ENCODE data around the gene UQCRC1.

The UQCRC1 gene

GRCh38 chr3:48651771-48652170, 42.3 kb upstream of the UQCRC1 start:
- TF ChIP-seq, protein P1, sequence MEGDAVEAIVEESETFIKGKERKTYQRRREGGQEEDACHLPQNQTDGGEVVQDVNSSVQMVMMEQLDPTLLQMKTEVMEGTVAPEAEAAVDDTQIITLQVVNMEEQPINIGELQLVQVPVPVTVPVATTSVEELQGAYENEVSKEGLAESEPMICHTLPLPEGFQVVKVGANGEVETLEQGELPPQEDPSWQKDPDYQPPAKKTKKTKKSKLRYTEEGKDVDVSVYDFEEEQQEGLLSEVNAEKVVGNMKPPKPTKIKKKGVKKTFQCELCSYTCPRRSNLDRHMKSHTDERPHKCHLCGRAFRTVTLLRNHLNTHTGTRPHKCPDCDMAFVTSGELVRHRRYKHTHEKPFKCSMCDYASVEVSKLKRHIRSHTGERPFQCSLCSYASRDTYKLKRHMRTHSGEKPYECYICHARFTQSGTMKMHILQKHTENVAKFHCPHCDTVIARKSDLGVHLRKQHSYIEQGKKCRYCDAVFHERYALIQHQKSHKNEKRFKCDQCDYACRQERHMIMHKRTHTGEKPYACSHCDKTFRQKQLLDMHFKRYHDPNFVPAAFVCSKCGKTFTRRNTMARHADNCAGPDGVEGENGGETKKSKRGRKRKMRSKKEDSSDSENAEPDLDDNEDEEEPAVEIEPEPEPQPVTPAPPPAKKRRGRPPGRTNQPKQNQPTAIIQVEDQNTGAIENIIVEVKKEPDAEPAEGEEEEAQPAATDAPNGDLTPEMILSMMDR (IDR thresholded peaks at IDR 0.05; ENCODE audit: low read depth, low read length): no peak
- in situ Hi-C loops (cut with HindIII; ENCODE audit: low sequenced_read_pairs): no loop called here

DNA sequence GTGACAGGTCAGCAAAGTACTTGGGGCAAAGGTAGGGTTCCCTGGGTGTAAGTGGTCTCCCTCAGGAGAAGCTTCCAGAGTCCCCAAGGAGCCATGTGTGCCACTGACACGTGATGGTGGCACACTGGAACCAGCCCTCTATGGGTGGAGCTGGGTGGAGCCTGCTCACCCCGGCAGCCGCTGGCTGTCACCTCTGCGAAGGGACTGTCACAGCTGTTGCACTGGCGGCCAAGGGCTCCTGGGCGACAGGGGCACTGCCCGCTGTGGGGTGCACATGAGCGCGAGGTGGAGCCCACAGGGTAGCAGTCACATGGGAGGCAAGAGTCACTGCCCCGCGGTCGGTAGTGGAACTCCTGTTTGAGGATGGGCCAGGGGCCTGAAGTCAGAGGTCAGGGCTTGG, 41.3 kb upstream of the UQCRC1 start:
- no peak for DNase-seq (ENCODE audit: low read depth, low spot score)
- TF ChIP-seq, protein P1 (IDR thresholded peaks at IDR 0.05; ENCODE audit: low read depth, low read length): no peak
- no peak overlapping the region for H3K4me3 ChIP-seq (ENCODE audit: low read depth, low read length)
- in situ Hi-C loops (cut with HindIII; ENCODE audit: low sequenced_read_pairs): no loop called here

More at GRCh38 chr3:48651771-48652170, 42.3 kb upstream of the UQCRC1 start:
- no peak for DNase-seq (ENCODE audit: low read depth, low spot score)
- H3K4me3 ChIP-seq (ENCODE audit: low read depth, low read length): no peak overlapping the region

DNA sequence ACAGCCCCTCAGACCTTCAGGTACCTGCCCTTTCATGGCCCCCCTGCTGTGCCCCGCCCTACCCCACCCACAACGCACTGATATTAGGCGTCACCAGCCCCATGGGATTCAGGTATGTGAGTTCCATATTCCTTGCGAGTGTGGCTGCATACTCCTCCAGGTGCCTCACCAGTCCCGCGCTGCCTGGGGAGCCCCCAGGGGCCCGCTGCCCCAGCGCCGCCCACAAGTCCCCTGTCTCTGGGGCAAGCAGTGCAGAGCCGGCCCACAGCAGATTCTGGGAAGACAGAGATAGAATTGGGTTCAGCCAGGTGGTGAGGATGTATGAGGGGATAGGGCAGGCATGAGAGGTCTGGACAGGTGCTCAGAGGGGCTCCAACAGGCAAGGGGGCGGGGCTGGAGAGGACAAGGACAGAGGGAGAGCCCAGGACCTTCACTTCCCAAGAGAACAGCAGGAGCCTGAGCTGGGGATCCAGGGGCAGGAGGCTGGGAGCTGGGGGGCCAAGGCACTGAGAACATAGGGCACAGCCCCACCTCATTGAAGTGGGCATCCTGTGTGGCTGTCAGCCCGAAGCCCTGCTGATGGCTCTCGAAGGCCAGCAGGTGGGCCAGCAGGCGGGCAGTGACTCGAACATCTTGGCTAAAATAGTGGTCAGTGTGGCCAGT, 38.9 kb upstream of the UQCRC1 start:
- no peak overlapping the region for H3K4me3 ChIP-seq (ENCODE audit: low read depth, low read length)
- in situ Hi-C loops (cut with HindIII; ENCODE audit: low sequenced_read_pairs): no loop called here
- no peak for DNase-seq (ENCODE audit: low read depth, low spot score)
- TF ChIP-seq, protein P1 (IDR thresholded peaks at IDR 0.05; ENCODE audit: low read depth, low read length): no peak

GRCh38 chr3:48647714-48648113, 38.3 kb upstream of the UQCRC1 start:
- in situ Hi-C loops (cut with HindIII; ENCODE audit: low sequenced_read_pairs): no loop called here
- no peak overlapping the region for H3K4me3 ChIP-seq (ENCODE audit: low read depth, low read length)
- TF ChIP-seq, protein P1 (IDR thresholded peaks at IDR 0.05; ENCODE audit: low read depth, low read length): no peak
- DNase-seq (ENCODE audit: low read depth, low spot score): no peak

- DNase-seq (ENCODE audit: low read depth, low spot score): no peak
- no peak overlapping the region for H3K4me3 ChIP-seq (ENCODE audit: low read depth, low read length)
- TF ChIP-seq, protein P1 (IDR thresholded peaks at IDR 0.05; ENCODE audit: low read depth, low read length): no peak
- in situ Hi-C loops (cut with HindIII; ENCODE audit: low sequenced_read_pairs): no loop called here
Observed at GRCh38 chr3:48644898-48645760, 35.7 kb upstream of the UQCRC1 start.

DNA sequence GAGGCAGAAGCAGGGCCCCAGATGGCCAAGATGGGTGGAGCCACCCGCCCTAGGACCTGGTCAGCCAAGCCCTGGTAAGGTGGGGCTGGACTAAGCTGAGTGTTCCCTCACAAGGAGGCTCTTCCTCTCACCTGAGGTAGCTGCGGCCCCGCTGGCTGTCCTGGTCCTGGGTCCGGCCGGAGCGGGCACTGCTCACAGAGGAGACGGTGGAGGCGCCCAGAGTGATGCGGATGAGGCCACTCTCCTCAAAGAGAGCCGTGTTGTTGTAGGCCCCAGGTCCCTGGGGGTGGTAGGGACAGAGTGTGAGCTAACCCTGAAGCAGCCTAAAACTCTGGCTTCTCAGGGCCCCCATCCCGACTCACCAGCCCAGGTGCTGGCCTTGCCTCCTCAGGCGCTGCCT, 33.2 kb upstream of the UQCRC1 start:
- DNase-seq (ENCODE audit: low read depth, low spot score): no peak
- in situ Hi-C loops (cut with HindIII; ENCODE audit: low sequenced_read_pairs): no loop called here
- H3K4me3 ChIP-seq (ENCODE audit: low read depth, low read length): no peak overlapping the region
- TF ChIP-seq, protein P1 (IDR thresholded peaks at IDR 0.05; ENCODE audit: low read depth, low read length): no peak
